ENCODE measurements around the gene TTC22.

- TF ChIP-seq, protein P1, sequence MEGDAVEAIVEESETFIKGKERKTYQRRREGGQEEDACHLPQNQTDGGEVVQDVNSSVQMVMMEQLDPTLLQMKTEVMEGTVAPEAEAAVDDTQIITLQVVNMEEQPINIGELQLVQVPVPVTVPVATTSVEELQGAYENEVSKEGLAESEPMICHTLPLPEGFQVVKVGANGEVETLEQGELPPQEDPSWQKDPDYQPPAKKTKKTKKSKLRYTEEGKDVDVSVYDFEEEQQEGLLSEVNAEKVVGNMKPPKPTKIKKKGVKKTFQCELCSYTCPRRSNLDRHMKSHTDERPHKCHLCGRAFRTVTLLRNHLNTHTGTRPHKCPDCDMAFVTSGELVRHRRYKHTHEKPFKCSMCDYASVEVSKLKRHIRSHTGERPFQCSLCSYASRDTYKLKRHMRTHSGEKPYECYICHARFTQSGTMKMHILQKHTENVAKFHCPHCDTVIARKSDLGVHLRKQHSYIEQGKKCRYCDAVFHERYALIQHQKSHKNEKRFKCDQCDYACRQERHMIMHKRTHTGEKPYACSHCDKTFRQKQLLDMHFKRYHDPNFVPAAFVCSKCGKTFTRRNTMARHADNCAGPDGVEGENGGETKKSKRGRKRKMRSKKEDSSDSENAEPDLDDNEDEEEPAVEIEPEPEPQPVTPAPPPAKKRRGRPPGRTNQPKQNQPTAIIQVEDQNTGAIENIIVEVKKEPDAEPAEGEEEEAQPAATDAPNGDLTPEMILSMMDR (IDR thresholded peaks at IDR 0.05) = no peak
- TF ChIP-seq POLR2AphosphoS5 (IDR thresholded peaks at IDR 0.05) = no peak
- no peak for TF ChIP-seq POLR2A (IDR thresholded peaks at IDR 0.05; ENCODE audit: low read depth)
- TF ChIP-seq EP300 (IDR thresholded peaks at IDR 0.05) = no peak
These were observed 6.4 kb downstream of the TTC22 start for GRCh38 chr1:54794451-54795355.

All from esophagus muscularis mucosa (tissue), 4 donors.